H1 (cell line): ENCODE results near the gene ISX. TPM values are rescaled to one million over a fixed set of nuclear protein-coding genes. Genes with fewer than 3 reads are reported as not detected.

Source experiments
- CREB1 ChIP-seq: IDR thresholded peaks from 2 replicates; pipeline ENCODE4 v1.6.1; 2012; ENCODE audit warnings: inconsistent platforms
- CTBP2 ChIP-seq: IDR thresholded peaks from 2 replicates; pipeline ENCODE4 v1.7.0; 2011; ENCODE audit warnings: borderline replicate concordance, mild to moderate bottlenecking, moderate library complexity, mixed read lengths, low read length; ENCODE audit not compliant: insufficient read depth, insufficient read length
- EGR1 ChIP-seq: IDR thresholded peaks from 2 replicates; pipeline ENCODE4 v1.6.1; 2011; ENCODE audit warnings: low read depth, low read length, borderline replicate concordance
- JUND ChIP-seq: IDR thresholded peaks from 2 replicates; pipeline ENCODE4 v1.6.1; 2011; ENCODE audit warnings: mild to moderate bottlenecking, improper control_type of control experiment, low read length
- SP4 ChIP-seq: IDR thresholded peaks from 2 replicates; pipeline ENCODE4 v1.6.1; 2012; ENCODE audit warnings: low read length, inconsistent platforms
- TAF7 ChIP-seq: optimal IDR thresholded peaks from 2 replicates; pipeline ENCODE3; 2011; ENCODE audit warnings: low read depth, mild to moderate bottlenecking, inconsistent platforms, low read length, moderate library complexity, borderline replicate concordance
- polyA plus RNA-seq, 7 experiments: library from polyadenylated mRNA; depleted of rRNA in 3 of 7; stranded (reverse) in 5 of 7; unstranded in 2 of 7; fragments of >200 nt in 5 of 7; fragments of 200-250 nt in 2 of 7; gene quantifications; 1 replicate in 5 of 7; 2 replicates in 1 of 7; 4 replicates in 1 of 7; pipeline versions ENCODE4 v1.2.1 to v1.2.3, GENCODE V29; 2011 to 2013; ENCODE audit warnings: missing spikeins in 2 of 7, mixed read lengths in 2 of 7
- total RNA-seq: library from RNA; stranded (reverse); fragmentation: NEBNext Ultra II Directional; extraction: Animal tissue kit (Norgen Biotek cat#: 25700); gene quantifications from 2 replicates; pipeline ENCODE4 v1.2.1, GENCODE V29; 2021
- TF ChIP-seq, protein P1 (sequence below): fragments of 300-600 bp; sonication (generic); IDR thresholded peaks from 2 replicates; pipeline ENCODE4 v1.7.1; 2012; ENCODE audit warnings: low read length, moderate library complexity, mild to moderate bottlenecking, inconsistent platforms; ENCODE audit not compliant: insufficient replicate concordance

Gene ISX
- total and polyA plus RNA-seq, 2 of the 8 experiments (the other 6 are each of a cell fraction or from before 2014, with no cell fraction given): not detected

- TF ChIP-seq, protein P1, sequence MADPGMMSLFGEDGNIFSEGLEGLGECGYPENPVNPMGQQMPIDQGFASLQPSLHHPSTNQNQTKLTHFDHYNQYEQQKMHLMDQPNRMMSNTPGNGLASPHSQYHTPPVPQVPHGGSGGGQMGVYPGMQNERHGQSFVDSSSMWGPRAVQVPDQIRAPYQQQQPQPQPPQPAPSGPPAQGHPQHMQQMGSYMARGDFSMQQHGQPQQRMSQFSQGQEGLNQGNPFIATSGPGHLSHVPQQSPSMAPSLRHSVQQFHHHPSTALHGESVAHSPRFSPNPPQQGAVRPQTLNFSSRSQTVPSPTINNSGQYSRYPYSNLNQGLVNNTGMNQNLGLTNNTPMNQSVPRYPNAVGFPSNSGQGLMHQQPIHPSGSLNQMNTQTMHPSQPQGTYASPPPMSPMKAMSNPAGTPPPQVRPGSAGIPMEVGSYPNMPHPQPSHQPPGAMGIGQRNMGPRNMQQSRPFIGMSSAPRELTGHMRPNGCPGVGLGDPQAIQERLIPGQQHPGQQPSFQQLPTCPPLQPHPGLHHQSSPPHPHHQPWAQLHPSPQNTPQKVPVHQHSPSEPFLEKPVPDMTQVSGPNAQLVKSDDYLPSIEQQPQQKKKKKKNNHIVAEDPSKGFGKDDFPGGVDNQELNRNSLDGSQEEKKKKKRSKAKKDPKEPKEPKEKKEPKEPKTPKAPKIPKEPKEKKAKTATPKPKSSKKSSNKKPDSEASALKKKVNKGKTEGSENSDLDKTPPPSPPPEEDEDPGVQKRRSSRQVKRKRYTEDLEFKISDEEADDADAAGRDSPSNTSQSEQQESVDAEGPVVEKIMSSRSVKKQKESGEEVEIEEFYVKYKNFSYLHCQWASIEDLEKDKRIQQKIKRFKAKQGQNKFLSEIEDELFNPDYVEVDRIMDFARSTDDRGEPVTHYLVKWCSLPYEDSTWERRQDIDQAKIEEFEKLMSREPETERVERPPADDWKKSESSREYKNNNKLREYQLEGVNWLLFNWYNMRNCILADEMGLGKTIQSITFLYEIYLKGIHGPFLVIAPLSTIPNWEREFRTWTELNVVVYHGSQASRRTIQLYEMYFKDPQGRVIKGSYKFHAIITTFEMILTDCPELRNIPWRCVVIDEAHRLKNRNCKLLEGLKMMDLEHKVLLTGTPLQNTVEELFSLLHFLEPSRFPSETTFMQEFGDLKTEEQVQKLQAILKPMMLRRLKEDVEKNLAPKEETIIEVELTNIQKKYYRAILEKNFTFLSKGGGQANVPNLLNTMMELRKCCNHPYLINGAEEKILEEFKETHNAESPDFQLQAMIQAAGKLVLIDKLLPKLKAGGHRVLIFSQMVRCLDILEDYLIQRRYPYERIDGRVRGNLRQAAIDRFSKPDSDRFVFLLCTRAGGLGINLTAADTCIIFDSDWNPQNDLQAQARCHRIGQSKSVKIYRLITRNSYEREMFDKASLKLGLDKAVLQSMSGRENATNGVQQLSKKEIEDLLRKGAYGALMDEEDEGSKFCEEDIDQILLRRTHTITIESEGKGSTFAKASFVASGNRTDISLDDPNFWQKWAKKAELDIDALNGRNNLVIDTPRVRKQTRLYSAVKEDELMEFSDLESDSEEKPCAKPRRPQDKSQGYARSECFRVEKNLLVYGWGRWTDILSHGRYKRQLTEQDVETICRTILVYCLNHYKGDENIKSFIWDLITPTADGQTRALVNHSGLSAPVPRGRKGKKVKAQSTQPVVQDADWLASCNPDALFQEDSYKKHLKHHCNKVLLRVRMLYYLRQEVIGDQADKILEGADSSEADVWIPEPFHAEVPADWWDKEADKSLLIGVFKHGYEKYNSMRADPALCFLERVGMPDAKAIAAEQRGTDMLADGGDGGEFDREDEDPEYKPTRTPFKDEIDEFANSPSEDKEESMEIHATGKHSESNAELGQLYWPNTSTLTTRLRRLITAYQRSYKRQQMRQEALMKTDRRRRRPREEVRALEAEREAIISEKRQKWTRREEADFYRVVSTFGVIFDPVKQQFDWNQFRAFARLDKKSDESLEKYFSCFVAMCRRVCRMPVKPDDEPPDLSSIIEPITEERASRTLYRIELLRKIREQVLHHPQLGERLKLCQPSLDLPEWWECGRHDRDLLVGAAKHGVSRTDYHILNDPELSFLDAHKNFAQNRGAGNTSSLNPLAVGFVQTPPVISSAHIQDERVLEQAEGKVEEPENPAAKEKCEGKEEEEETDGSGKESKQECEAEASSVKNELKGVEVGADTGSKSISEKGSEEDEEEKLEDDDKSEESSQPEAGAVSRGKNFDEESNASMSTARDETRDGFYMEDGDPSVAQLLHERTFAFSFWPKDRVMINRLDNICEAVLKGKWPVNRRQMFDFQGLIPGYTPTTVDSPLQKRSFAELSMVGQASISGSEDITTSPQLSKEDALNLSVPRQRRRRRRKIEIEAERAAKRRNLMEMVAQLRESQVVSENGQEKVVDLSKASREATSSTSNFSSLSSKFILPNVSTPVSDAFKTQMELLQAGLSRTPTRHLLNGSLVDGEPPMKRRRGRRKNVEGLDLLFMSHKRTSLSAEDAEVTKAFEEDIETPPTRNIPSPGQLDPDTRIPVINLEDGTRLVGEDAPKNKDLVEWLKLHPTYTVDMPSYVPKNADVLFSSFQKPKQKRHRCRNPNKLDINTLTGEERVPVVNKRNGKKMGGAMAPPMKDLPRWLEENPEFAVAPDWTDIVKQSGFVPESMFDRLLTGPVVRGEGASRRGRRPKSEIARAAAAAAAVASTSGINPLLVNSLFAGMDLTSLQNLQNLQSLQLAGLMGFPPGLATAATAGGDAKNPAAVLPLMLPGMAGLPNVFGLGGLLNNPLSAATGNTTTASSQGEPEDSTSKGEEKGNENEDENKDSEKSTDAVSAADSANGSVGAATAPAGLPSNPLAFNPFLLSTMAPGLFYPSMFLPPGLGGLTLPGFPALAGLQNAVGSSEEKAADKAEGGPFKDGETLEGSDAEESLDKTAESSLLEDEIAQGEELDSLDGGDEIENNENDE: no peak
- TF ChIP-seq TAF7 (no peak), SP4 (no peak), CREB1 (no peak), CTBP2 (no peak), EGR1 (no peak), JUND (no peak)
Observed at GRCh38 chr22:35132568-35132967, 66.6 kb downstream of the ISX start (continued).
